NCI-H345 treated with DMSO at 0.1 percent for 48 hours (cell line): ENCODE results near the gene ZNF169.
A peak's percentile ranks its signal among the peaks of the same experiment; 100 is the strongest.
"Not testable (repeated sequence)": the region's sequence is repeated elsewhere in the genome, so short reads cannot be mapped to it uniquely, and the experiment has no call there.

ENCODE experiments used
- DNase-seq: peaks from one replicate; lab custom pipeline; 2025; ENCODE audit not compliant: unreplicated experiment; lab: John Stamatoyannopoulos, UW

Gene ZNF169

DNA sequence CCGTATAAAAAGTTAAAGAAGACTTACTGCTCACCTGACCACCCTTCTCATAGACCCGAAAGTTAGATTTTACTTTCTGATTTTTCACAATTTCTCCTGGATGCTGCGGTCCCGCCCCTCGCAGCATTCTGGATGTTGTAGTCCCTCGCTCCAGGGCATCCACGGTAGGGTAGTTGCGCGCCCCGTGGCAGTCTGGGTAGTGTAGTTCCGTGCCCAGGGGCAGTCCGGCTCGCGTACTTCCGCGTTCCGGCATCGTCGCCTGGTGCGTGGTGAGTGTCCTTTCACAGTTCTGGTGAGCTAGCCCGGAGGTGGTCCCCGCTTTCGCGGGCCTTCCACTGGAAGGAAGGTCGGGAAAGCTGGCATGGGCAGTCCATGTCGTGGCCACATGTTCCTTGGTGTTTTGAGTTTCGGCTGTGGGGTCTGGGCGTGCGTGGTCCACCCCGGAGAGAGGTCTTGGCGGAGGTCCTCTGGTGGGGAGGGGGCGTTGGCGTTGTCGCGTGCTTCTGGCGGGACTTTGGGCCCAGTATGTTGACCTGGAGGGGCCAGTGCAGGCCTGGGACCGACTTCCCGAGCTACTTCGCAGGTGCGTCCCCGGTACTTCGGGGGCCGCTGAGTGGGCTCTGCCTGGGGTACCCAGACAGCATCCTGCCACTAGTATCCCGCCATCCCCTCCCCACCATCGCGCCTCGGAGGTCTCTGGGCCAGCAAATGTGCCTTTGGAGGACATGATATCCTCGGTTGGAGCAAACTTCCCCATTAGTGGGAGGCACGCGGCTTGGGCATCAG lies at the start of gene ZNF169:
Gene ZNF169 (plus strand): TSS at position 222 of the 786 bp plus-strand sequence. CDS start 19,515 bp downstream, outside the sequence.
- peak; percentile 49 for DNase-seq

- DNase-seq: no peak
These were observed 48.2 kb upstream of the ZNF169 start for GRCh38 chr9:94210616-94211603.

DNA sequence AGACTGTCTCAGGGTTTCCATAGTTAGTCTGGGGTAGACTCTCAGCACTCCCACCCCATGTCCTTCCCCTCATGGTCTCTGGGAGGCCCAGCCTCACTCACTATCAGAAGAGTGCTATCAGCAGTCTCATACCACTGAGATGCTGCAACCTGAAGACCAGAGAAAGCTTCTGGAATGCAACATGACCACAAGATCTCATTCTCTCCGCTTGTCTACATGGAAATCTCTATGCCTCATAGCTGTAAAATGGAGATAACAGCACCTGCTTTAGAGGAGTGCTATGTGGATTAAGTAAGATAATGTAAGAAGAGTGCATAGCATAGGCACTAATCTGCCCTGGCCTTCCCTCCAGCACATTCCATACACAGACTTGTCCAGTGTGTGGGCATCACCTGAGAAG lies 47.0 kb upstream of the ZNF169 start:
- DNase-seq: no peak

- DNase-seq: no peak
These were observed 46.6 kb upstream of the ZNF169 start for GRCh38 chr9:94212531-94212930.

DNA sequence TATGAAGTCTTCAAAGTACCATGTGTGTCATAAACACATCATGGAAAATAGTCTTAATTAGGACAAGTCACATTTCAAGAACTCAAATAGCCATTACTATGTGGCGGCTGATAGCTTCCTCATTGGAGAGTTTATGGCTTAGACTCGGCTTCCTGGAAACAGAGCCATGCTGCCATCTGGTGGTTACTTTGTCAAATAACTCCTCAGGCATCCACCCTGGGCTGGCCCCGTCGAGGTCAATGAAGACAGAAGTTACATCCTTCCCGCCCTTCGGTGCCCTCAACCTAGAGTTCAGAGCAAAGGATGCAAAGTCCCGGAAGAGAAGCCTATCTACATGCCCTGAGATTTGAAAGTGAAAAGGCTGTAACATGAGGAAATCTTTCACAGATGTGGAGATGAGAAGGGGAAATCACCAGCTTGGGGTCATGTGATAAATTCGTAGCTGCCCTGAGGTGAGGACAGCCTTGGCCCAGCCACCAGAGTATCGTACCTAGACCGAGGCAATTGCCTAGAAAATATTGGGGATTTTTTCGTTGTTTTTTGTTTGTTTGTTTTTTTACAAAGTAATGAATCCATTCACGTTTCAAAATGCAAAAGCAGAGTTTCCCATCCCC lies 45.5 kb upstream of the ZNF169 start:
- DNase-seq: peak; percentile 39

DNA sequence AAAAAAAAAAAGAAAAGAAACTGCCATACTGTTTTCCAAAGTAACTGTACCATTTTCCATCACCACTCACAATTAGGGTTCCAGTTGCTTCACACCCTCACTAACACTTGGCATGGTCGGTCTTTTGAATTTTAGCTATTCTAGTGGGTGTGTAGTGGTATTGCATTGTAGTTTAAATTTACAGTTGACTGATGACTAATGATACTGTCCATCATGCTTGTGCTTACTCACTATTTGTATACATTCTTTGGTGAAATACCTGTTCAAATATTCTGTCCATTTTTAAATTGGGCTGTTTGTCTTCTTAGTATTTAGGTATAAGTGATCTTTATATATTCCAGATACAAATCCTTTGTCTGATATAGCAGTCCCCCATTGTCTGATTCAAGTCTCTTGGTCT lies 36.2 kb upstream of the ZNF169 start:
- no peak for DNase-seq

- DNase-seq: not testable (repeated sequence)
These were observed 33.7 kb upstream of the ZNF169 start for GRCh38 chr9:94225413-94225812.

DNA sequence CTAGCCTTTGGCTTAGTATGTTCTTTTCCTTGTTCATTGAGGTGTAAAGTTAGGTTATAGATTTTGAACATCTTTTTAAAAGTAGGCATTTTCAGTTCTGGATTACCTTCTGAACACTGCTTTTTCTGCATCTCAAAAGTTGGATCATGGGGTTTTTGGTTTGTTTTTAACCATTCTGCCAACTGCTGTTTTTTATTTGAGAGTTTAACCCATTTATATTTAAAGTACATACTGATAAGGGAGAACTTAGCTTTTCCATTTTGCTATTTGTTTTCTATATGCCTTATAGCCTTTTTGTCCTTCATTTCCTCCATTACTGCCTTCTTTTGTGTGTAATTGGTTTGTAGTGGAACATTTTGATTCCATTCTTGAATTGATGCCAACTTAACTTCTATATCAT lies 30.5 kb upstream of the ZNF169 start:
- no peak for DNase-seq

DNA sequence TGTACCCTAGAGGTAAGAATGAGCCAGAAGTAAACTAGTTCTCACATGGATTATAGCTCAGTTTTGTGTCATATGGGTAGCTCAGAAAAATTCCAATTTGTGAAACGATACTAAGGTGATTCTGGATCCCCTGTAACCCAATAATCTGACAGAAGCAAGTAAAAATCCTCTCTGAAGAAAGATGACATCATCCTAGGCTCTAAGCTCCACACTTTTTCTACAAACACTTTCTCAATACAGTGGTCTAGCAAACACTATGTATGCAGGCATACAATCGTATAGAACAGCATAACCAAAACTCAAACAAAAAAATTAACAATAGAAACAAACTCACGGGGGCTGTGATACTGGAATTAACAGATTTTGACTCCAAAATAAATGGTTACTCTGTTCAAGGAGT lies 26.7 kb upstream of the ZNF169 start:
- no peak for DNase-seq

DNA sequence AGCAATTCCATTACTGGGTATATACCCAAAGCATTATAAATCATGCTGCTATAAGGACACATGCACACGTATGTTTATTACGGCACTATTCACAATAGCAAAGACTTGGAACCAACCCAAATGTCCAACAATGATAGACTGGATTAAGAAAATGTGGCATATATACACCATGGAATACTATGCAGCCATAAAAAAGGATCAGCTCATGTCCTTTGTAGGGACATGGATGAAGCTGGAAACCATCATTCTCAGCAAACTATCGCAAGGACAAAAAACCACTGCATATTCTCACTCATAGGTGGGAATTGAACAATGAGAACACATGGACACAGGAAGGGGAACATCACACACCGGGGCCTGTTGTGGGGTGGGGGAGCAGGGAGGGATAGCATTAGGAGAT lies 18.0 kb upstream of the ZNF169 start:
- DNase-seq: not testable (repeated sequence)

GRCh38 chr9:94245651-94246050 lies 13.4 kb upstream of the ZNF169 start:
- DNase-seq: no peak

DNA sequence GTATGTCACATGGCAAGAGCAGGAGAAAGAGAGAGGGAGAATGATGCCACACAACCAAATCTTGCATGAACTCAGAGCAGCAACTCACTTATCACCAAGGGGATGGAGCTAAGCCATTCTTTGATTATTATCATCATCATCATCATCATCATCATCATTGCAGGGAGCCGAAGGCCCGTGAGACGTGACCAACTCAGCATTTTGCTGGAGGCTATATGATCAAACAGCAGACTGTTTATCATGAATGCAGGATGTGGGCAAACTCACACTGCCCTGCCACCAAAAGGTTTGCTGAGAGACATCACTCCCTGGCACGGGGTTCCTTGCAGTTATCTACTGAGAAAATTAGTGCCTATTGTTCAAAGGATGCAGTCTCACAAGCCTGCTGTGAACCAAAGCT lies 8.6 kb upstream of the ZNF169 start:
- DNase-seq: no peak

GRCh38 chr9:94256007-94256406 lies 3.1 kb upstream of the ZNF169 start:
- DNase-seq: no peak

DNA sequence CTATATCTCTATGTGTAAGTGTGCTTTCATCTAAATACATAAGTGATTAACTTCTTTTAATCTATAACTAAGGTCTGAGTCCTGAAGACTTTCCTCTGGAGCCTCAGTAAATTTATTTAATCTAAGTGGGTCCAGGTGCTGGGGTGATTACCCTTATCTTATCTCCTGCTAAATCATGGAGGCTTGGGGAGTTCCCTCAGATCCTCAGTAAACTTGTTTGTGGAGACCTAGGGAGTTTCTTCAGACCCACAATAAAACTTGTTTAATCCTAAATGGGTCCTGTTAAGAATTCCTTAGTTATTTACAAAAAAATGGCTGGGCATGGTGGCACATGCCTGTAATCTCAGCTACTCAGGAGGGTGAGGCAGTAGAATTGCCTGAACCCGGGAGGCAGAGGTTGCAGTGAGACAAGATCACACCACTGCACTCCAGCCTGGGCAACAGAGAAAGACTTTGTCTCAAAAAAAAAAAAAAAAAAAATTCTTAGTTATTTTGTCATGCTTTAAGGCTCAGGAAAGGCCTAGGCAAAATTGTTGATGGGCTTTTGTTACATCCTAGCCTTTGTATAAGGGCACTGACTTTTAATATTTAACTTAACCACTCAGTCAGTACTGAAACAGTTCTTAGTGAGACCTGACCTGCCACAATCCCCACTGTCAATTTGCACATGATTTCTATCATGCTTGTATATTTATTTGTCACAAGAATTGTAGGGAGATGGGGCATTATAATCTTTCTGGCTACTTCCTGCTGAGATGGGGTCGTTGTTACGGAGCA lies 6.7 kb downstream of the ZNF169 start:
- DNase-seq: not testable (repeated sequence)

DNA sequence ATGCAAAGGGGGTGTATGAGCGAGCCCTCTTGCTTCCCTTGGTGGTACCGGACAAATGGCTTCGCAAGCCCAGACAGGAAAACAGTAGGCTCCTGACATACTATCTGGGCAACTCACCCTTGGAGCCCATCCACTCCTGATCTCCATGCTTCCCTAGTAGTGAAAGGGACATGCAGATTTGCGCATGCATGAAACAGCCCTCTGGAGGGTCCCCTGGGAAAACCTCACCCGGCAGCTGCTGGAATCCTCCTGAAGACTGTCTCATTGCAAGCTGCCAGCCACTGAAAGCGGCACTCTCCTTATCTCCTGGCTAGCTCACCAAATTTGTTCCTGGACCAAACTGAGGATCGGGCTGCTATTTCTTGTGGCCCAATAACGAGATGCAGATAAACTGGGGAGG lies 10.2 kb downstream of the ZNF169 start:
- DNase-seq: no peak

- no peak for DNase-seq
These were observed 10.9 kb downstream of the ZNF169 start for GRCh38 chr9:94270009-94270408.

DNA sequence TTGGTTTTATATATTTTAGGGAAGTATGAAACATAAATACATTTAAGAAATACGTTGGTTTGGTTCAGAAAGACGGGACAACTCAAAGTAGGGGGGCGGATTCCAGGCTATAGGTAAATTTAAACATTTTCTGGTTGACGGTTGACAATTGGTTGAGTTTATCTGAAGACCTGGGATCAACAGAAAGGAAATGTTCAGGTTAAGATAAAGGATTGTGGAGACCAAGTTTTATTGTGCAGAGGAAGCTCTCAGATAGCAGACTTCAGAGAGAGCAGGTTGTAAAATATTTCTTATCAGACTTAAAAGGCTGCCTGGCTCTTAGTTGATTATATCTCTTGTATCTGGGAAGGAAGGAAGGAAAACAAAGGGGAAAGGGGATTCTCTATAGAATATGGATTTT lies 17.9 kb downstream of the ZNF169 start:
- not testable (repeated sequence) for DNase-seq

GRCh38 chr9:94277885-94278536 lies 18.9 kb downstream of the ZNF169 start:
- DNase-seq: no peak

GRCh38 chr9:94280409-94280989 lies 21.4 kb downstream of the ZNF169 start:
- DNase-seq: no peak

DNA sequence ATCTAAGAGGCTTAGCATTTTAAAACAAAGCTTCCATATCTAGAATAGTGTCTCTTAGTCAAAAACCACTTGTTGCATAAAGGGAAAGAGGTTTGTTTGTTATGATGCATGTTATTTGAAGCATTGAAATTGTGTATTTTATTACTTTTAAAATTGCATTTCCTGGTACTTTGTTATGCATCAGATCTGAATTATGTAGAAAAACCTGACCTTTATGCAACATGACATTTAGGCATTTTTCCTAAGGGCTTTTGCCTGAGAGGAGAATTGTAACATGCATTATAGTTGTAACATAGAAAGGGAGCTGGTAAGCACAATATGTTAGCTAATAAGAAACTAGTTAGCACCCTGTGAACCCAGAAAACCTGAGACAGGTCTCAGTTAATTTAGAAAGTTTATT lies 22.0 kb downstream of the ZNF169 start:
- no peak for DNase-seq
